Astrocyte (in vitro differentiated cells and primary cell): Measurements from ENCODE around the gene GPATCH4.

Experiments
- EZH2 ChIP-seq: IDR thresholded peaks from 2 replicates; pipeline ENCODE4 v1.6.1; 2012; ENCODE audit warnings: mild to moderate bottlenecking, low read length, inconsistent platforms; ENCODE audit not compliant: insufficient read depth
- TF ChIP-seq, protein P1 (sequence below): IDR thresholded peaks from 2 replicates; pipeline ENCODE4 v1.5.1; 2011; ENCODE audit warnings: low read depth, mild to moderate bottlenecking, inconsistent platforms, low read length, moderate library complexity; ENCODE audit not compliant: insufficient read depth

DNA sequence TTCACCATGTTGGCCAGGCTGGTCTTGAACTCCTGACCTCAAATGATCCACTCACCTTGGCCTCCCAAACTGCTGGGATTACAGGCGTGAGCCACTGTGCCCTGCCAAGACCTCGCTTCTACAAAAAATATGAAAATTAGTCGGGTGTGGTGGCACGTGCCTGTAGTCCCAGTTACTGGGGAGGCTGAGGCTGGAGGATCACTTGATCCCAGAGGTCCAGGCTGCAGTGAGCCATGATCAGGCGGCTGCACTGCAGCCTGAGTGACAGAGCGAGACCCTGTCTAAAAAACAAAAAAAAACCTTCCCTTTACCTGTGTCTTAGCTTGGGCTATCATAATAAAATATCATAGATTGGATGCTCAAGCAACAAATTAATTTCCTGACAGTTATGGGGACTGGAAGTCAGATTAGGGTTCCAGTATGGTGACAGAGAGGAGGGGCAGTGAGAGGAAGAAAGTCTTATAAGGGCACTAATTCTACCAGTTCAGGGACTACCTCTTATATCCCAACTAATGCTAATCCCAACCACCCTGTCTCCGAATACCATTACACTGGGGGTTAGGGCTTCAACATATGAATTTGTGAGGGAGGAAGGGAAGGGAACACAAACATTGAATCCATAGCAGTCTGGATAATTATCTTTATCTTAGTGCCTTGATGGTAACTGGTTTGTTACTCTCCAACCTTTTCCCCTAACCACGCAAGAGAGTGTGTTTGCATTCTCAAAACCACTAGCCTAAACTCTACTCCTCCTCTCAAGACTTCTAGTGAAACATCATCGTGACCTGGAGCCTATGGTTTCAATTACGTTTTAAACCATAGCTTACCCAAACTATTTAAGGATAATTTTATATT, 10.7 kb downstream of the GPATCH4 start:
- TF ChIP-seq, protein P1, sequence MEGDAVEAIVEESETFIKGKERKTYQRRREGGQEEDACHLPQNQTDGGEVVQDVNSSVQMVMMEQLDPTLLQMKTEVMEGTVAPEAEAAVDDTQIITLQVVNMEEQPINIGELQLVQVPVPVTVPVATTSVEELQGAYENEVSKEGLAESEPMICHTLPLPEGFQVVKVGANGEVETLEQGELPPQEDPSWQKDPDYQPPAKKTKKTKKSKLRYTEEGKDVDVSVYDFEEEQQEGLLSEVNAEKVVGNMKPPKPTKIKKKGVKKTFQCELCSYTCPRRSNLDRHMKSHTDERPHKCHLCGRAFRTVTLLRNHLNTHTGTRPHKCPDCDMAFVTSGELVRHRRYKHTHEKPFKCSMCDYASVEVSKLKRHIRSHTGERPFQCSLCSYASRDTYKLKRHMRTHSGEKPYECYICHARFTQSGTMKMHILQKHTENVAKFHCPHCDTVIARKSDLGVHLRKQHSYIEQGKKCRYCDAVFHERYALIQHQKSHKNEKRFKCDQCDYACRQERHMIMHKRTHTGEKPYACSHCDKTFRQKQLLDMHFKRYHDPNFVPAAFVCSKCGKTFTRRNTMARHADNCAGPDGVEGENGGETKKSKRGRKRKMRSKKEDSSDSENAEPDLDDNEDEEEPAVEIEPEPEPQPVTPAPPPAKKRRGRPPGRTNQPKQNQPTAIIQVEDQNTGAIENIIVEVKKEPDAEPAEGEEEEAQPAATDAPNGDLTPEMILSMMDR: no peak
- TF ChIP-seq EZH2: no peak
